Osteocyte (in vitro differentiated cells): ENCODE measurements around the gene RHBDL1. TPM values are rescaled to one million over a fixed set of nuclear protein-coding genes. Genes with fewer than 3 reads are reported as not detected.

ENCODE experiments used
- DNase-seq: peaks from one replicate; pipeline ENCODE4 v3.0.0; 2021; ENCODE audit warnings: mixed read lengths; ENCODE audit not compliant: unreplicated experiment; ENCODE audit errors: extremely low spot score
- H3K27ac Mint-ChIP-seq: one replicate; pipeline ENCODE4 v1.8.0; 2021; ENCODE audit warnings: mild to moderate bottlenecking, mixed read lengths; ENCODE audit not compliant: unreplicated experiment
- H3K27me3 Mint-ChIP-seq: one replicate; pipeline ENCODE4 v1.8.0; 2021; ENCODE audit warnings: mixed read lengths; ENCODE audit not compliant: unreplicated experiment
- H3K36me3 Mint-ChIP-seq: one replicate; pipeline ENCODE4 v1.8.0; 2021; ENCODE audit warnings: mixed read lengths; ENCODE audit not compliant: unreplicated experiment
- H3K4me1 Mint-ChIP-seq: one replicate; pipeline ENCODE4 v1.8.0; 2021; ENCODE audit warnings: mixed read lengths; ENCODE audit not compliant: unreplicated experiment
- H3K4me3 Mint-ChIP-seq: one replicate; pipeline ENCODE4 v1.8.0; 2021; ENCODE audit warnings: mild to moderate bottlenecking, moderate library complexity, mixed read lengths; ENCODE audit not compliant: unreplicated experiment
- H3K9me3 Mint-ChIP-seq: one replicate; pipeline ENCODE4 v1.8.0; 2021; ENCODE audit warnings: mixed read lengths; ENCODE audit not compliant: unreplicated experiment
- CTCF ChIP-seq: fragments of 200-600 bp; sonication (generic); IDR thresholded peaks from 2 replicates; pipeline ENCODE4 v1.5.0; 2021; ENCODE audit warnings: antibody characterized with exemption, mild to moderate bottlenecking, moderate library complexity
- total RNA-seq: library from RNA; stranded (reverse); gene quantifications from 2 replicates; pipeline ENCODE4 v1.2.1, GENCODE V29; 2021

The RHBDL1 gene
- total RNA-seq, 1 donor from 2014 or later, result 5.4 TPM

DNA sequence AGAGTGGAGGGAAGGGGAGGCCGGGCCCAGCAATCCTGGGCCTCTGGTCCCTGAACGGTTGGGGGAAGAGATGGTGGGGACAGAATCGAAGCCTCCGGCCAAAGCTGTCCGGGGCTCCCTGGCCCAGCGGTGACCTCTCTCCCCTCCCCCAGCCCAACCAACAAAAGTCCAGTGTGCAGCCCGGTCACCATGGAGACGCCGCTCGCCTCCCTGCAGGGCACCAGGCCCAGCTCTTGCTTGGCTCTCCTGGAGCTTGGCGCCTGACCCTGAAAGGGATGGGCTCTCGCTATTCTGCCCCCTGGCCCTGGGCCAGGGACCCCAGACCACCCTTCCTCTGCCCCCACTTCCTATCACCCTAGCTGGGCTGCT is 40.7 kb downstream of the RHBDL1 start:
- no peak for DNase-seq
- TF ChIP-seq CTCF, result no peak
- Mint-ChIP-seq H3K4me3 (peak overlapping the region; percentile 67), H3K4me1 (peaks cover 37% of the 10 kb centered on the region), H3K27ac (peak overlapping the region; percentile 14), H3K9me3 (no peaks in the 10 kb centered on the region), H3K27me3 (no peaks in the 10 kb centered on the region), H3K36me3 (no peaks in the 10 kb centered on the region)

- H3K36me3 Mint-ChIP-seq, result no peaks in the 10 kb centered on the region
- no peak for DNase-seq
- H3K27ac Mint-ChIP-seq, result no peak overlapping the region
- TF ChIP-seq CTCF, result no peak
- H3K9me3 Mint-ChIP-seq, result no peaks in the 10 kb centered on the region
- H3K4me3 Mint-ChIP-seq, result peak overlapping the region; percentile 67
- peaks cover 32% of the 10 kb centered on the region for H3K4me1 Mint-ChIP-seq
- H3K27me3 Mint-ChIP-seq, result no peaks in the 10 kb centered on the region
These were observed 41.4 kb downstream of the RHBDL1 start for GRCh38 chr16:716768-717325.

DNA sequence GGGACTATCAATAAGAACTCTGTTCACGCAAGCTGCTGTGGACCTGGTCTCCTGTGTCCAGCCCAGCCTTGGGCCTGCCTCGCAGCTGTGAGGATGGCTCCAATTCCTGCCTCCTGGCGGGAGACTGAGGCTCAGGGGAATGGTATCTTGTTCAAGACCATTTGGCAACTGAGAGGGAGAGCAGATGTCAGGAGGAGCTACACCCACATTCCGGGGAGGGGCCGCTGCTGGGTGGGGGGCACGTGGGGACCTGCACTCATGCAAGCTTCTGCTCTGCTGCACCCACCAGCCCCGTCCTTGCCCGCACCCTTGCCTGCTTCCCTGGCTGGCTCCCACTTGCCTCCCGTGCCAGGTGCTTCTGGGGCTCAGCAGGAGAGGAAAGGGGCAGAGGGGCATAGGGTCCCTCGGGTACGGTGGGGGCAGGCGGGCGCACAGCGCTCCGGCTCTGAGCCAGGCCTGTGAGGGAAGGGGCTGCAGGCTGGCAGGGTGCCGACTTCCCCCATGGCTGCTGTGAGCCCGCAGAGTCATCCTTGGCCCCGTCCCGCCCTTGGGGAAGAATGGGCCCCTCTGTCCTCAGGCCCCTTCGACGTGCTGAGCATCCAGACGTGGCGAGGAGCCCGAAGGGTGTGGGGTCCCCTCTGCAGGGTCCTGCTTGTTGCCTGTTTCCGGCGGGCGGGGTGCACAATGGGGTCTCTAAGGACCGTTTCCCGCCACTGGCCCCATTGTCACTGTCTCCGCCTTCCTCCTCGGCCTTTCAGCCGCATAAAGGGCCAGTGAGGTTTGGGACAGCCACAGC is 42.2 kb downstream of the RHBDL1 start:
- Mint-ChIP-seq H3K36me3 (no peaks in the 10 kb centered on the region), H3K4me1 (peaks cover 32% of the 10 kb centered on the region), H3K4me3 (no peak overlapping the region), H3K9me3 (no peaks in the 10 kb centered on the region), H3K27ac (no peak overlapping the region), H3K27me3 (no peaks in the 10 kb centered on the region)
- no peak for TF ChIP-seq CTCF
- DNase-seq, result no peak

GRCh38 chr16:718389-718788 is 42.9 kb downstream of the RHBDL1 start:
- H3K27ac Mint-ChIP-seq, result no peak overlapping the region

More at GRCh38 chr16:718389-718788, 42.9 kb downstream of the RHBDL1 start:
- Mint-ChIP-seq H3K4me1 (peaks cover 30% of the 10 kb centered on the region), H3K4me3 (no peak overlapping the region), H3K27me3 (no peaks in the 10 kb centered on the region), H3K9me3 (no peaks in the 10 kb centered on the region), H3K36me3 (no peaks in the 10 kb centered on the region)
- TF ChIP-seq CTCF, result no peak
- DNase-seq, result no peak
